Measurements from ENCODE around the gene ALAS2.
"Not testable (repeated sequence)": the region's sequence is repeated elsewhere in the genome, so short reads cannot be mapped to it uniquely, and the experiment has no call there.

Gene ALAS2

GRCh38 chrX:55005256-55005655 lies 25.5 kb downstream of the ALAS2 start:
- DNase-seq (ENCODE audit: low spot score) = peak; percentile 16

- DNase-seq (ENCODE audit: low spot score) = peak; percentile 8
These were observed 26.5 kb downstream of the ALAS2 start for GRCh38 chrX:55004231-55004630.

- peak; percentile 88 for DNase-seq (ENCODE audit: low spot score)
These were observed 30.8 kb downstream of the ALAS2 start, which contains the start of gene APEX2 for GRCh38 chrX:54999717-55000598. Gene APEX2 (plus strand): TSS chrX:55000363. CDS start chrX:55000423, 60 bp downstream.

- DNase-seq (ENCODE audit: low spot score) = no peak
These were observed 35.2 kb downstream of the ALAS2 start for GRCh38 chrX:54995621-54996020.

GRCh38 chrX:54994668-54995351 lies 36.0 kb downstream of the ALAS2 start:
- no peak for DNase-seq (ENCODE audit: low spot score)

- DNase-seq (ENCODE audit: low spot score) = no peak
These were observed 36.7 kb downstream of the ALAS2 start, which contains the start of gene PFKFB1 for GRCh38 chrX:54994099-54994498. Gene PFKFB1 (minus strand): TSS chrX:54994188. CDS start chrX:54994007, 181 bp downstream.

GRCh38 chrX:54992911-54993622 lies 37.7 kb downstream of the ALAS2 start:
- no peak for DNase-seq (ENCODE audit: low spot score)

- no peak for DNase-seq (ENCODE audit: low spot score)
These were observed 39.1 kb downstream of the ALAS2 start for GRCh38 chrX:54991706-54992105.

GRCh38 chrX:54983306-54983705 lies 47.5 kb downstream of the ALAS2 start:
- not testable (repeated sequence) for DNase-seq (ENCODE audit: low spot score)

- no peak for DNase-seq (ENCODE audit: low spot score)
These were observed 50.4 kb downstream of the ALAS2 start for GRCh38 chrX:54980334-54980733.

- no peak for DNase-seq (ENCODE audit: low spot score)
These were observed 51.3 kb downstream of the ALAS2 start for GRCh38 chrX:54979432-54979831.

GRCh38 chrX:54978448-54978847 lies 52.3 kb downstream of the ALAS2 start:
- peak; percentile 6 for DNase-seq (ENCODE audit: low spot score)

- DNase-seq (ENCODE audit: low spot score) = no peak
These were observed 53.4 kb downstream of the ALAS2 start for GRCh38 chrX:54977387-54977786.

- DNase-seq (ENCODE audit: low spot score) = no peak
These were observed 65.8 kb downstream of the ALAS2 start for GRCh38 chrX:54964766-54965497.

- no peak for DNase-seq (ENCODE audit: low spot score)
These were observed 69.0 kb downstream of the ALAS2 start for GRCh38 chrX:54961750-54962149.
